NCI-H1092 (cell line): ENCODE measurements around the gene MACF1.
"Not testable (repeated sequence)": the region's sequence is repeated elsewhere in the genome, so short reads cannot be mapped to it uniquely, and the experiment has no call there.

Experiments
- DNase-seq: peaks from one replicate; lab custom pipeline; 2025; lab: John Stamatoyannopoulos, UW

Gene MACF1, protein sequence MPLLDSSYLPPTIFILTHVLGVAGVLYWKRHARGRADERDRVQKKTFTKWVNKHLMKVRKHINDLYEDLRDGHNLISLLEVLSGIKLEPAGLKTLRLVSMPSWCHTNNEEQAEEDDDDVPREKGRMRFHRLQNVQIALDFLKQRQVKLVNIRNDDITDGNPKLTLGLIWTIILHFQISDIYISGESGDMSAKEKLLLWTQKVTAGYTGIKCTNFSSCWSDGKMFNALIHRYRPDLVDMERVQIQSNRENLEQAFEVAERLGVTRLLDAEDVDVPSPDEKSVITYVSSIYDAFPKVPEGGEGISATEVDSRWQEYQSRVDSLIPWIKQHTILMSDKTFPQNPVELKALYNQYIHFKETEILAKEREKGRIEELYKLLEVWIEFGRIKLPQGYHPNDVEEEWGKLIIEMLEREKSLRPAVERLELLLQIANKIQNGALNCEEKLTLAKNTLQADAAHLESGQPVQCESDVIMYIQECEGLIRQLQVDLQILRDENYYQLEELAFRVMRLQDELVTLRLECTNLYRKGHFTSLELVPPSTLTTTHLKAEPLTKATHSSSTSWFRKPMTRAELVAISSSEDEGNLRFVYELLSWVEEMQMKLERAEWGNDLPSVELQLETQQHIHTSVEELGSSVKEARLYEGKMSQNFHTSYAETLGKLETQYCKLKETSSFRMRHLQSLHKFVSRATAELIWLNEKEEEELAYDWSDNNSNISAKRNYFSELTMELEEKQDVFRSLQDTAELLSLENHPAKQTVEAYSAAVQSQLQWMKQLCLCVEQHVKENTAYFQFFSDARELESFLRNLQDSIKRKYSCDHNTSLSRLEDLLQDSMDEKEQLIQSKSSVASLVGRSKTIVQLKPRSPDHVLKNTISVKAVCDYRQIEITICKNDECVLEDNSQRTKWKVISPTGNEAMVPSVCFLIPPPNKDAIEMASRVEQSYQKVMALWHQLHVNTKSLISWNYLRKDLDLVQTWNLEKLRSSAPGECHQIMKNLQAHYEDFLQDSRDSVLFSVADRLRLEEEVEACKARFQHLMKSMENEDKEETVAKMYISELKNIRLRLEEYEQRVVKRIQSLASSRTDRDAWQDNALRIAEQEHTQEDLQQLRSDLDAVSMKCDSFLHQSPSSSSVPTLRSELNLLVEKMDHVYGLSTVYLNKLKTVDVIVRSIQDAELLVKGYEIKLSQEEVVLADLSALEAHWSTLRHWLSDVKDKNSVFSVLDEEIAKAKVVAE (N-terminal part only)

DNA sequence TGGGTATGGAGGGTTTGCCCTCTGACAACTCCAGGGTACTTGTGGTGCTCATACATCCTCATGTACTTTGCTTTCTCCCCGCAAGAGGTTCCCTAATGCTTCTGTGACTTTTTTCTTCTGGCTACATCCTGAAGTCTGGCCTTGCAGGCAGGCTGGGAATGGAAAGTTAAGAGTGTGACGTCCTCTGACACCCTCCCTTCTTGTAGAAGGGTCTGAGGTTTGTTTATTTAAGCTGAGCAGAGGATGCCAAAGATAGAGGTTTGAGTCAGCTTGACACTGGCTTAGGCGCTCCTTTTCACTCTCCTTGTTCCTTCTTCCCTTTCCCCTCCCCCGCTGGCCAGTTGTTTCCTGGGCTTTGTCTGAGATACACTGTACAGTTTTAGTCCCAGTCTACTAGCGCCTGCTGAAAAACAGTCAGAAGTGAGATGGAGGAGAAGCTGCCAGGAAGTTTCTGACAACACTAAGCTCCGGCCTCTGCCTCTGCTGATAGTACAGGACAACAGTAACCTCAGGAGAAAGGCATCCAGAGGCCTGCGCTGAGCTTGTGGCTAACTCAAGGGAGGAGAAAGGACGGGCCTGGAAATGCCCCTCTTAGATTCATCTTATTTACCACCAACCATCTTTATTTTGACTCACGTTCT lies at the start of gene MACF1:
TSS of gene MACF1 (plus strand) at position 255 of the 641 bp plus-strand sequence. CDS start at position 583, 328 bp downstream.
- no peak for DNase-seq

DNA sequence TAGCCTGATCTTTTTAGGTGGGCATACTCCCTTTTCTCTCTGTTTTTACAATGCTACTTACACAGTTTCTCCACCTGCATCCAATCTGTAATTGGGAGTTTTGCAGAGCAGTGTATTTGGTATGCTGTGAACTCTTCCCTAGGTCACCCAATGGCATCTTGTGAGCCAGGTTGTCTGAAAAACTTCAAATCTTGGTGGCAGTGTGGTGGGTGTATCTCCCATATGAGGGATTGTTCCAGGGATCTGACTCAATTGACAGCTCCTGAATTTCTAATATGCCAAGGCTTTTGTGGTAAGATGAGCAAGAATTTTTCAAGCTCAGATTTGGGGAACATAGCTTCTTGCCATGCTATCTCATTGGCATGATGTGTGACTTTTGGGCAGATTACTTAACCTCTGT lies 47.2 kb upstream of the MACF1 start:
- no peak for DNase-seq

DNA sequence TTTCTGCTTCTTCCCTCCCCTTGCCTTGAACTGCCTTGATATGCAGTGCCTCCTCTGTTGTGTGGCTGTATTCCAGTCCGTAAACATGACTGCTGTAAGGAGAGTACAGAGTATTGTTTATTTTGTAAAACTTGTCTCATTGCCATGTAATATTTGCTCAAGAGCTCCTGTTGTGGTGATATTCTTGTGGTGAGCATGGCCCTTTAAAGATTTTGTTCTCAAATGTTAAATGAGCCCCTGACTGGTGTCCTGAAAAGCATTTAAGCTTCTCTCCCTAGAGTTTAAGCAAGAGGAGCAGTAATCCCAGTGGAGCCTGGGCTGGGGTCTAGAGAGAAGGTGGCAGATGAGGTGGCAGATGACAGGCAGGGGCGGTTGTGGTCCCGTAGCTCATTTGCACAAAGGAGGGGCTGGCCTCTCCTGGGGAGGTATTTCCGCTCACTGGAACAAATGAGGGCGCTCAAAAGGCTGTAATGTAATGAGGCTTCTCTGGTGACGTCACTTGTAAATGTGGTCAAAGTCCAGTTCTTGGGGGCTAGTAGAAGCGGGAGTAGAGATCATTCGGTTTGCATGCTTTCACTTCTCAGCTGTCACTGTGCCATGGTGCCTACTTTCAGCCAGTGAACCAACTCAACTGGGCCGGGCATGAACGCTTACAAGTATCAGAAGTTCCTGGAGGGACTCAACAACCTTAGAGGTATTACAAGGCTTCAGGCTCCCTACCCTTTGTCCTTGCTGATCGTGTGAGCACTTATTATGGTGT lies 46.0 kb upstream of the MACF1 start:
- DNase-seq = peak; percentile 36

DNA sequence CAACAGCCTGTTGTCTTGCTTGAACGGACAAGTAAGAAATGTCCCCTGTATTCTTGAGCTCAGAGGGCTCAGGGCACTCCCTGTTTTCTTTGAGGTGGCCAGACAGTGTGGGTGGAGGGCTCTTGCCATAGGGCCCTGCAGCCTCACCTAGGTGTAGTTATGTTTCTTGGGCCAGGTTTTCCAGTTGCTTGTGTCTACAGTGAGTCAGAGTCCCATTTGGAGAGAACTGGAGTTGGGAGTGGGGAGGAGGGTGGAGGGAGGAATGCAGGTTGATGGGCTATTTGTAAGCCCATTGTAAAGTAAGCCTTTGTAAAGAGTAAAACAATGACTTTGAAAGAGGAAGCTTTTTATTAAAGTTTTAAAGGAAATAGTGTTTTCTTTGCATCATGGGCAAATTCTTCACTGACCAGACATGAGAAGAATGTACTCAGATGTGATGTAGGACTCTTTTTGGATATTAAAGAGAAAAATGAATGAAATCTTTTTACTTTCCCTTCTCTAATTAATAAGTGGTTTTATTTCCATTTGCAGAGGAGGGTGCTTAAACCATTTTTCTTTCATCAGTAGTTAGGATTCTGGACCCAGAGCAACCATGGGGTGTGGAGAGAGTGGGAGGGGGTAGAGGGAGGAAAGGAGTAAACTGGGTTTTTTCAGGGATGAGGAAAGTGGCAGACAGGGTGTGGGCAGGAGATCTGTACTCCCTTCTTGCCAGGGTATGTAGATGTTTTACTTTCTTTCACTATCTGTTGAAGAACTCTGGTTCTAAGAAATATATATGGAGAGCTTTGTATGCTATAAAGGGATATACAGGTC lies 45.1 kb upstream of the MACF1 start:
- DNase-seq = no peak

DNA sequence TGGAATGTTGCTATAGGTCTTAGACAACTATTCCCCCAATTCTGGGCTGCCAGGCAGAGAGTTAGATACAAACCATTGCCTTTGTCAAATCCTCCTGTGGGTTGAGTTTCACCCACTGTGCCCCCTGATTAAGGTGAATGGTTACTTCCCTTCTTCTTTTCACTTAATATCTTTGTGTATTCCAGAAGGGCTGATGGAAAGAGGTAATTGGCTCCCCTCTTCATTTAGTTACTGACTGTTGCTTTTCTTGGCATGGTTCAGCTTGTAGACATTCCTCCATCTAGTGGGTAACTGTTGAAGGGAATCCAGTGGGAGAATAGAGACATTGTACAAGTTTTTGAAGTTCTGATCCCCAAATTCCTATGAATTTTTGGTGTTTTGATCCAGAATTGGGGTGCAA lies 43.8 kb upstream of the MACF1 start:
- DNase-seq = no peak

DNA sequence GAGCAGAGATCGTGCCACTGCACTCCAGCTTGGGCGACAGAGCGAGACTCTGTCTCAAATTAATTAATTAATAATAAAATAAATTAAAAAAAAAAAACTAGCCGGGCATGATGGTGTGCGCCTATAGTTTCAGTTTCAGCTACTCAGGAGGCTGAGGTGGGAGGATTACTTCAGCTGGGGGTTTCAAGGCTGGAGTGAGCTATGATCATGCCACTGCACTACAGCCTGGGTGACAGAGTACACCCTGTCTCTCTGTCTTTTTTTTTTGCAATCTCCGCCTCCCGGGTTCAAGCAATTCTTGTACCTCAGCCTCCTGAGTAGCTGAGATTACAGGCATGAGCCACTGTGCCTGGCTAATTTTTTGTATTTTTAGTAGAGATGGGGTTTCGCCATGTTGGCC lies 42.7 kb upstream of the MACF1 start:
- DNase-seq = not testable (repeated sequence)

DNA sequence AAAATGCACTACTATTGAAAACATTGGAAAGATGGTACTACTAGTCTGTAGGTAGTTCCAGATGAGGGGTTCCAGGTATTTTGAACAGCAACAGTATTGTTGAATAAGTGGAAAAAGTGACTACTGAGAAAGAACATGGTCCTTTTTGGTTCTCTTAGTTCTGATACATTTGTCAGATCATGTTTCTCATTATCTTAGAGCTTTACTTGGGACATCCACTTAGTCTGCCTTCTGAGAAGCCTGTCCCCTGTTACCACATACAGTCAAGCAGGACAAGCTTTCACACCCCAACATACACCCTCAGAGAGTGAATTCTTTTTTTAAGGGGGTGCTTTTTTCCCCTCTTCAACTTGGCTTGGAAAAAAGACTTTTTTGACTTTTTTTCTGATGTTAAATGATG lies 41.0 kb upstream of the MACF1 start:
- DNase-seq = no peak

DNA sequence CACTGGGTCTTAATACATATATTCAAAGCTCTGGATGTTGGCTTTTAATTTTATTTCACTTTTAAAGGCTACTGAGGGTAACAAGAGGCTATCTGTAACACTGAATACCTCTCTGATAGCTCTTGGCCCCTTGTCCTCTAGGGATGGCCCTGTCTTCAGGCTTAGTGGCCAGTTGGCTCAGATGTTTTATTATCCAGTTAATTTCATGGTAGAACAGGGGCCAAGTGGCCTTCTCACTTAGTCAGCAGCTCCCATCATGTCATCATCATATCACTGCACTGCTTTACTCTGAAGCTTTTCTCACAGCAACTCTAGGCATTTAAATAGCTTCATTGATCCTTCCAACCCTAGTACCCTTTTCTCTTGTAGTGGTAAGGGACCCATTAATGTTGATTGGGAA lies 40.2 kb upstream of the MACF1 start:
- DNase-seq = no peak

DNA sequence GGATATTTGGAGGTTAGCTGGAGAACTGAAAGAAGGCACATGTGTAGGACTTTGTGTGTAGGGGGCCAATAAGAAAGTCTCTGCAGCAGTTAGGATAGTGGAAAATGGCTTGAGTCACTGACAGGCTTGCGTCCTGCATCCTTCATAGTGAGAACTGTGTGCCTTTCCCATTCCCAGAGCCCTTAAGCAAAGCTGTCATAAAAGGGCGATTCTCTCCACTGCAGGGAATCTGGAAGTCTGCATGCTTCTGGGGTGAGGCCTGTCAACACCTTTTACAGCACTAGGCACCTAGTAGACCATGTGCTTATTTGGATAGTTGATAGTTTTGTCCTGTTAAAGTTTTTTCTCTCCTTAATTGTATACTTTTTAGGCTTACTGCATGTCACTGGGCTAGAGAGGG lies 39.4 kb upstream of the MACF1 start:
- no peak for DNase-seq

DNA sequence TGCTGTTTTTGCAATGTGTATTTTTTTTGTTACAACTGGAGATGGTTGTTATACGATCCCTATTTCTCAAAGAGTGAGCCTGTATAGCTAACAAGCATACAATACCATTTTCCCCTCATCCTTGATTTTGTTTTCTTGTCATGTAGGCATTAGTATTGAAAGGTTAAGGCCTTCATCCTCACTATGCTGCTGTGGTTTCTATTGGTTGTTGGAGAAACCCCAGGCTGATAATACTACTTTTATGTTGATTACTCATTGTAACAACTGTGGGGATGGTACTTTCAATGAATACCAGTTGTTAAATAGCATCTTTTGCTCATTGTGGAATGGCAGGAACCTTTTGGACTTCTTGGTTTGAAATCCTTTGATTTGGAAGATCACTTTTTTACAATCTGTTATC lies 39.0 kb upstream of the MACF1 start:
- no peak for DNase-seq

DNA sequence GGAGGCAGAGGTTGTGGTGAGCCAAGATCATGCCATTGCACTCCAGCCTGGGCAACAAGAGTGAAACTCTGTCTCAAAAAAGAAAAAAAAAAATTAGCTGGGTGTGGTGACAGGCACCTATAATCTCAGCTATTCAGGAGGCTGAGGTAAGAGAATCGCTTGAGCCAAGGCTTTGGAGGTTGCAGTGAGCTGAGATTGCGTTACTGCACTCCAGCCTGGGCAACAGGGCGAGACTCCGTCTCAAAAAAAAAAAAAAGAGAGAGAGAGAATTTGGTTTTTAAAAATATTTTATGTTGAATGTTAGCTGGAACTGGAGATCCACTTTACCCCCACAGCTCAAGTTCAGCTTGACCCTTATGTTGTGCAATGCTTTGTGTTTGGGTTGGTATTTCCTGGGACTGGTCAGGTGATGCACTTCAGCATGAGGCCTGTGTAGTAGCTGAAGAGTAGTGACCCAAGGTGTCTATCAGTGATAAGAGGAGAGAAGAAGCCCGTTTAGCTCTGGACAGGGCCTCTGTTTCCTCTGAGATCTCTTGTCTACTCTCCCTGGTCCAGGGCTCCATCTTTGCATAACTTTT lies 36.8 kb upstream of the MACF1 start:
- no peak for DNase-seq

DNA sequence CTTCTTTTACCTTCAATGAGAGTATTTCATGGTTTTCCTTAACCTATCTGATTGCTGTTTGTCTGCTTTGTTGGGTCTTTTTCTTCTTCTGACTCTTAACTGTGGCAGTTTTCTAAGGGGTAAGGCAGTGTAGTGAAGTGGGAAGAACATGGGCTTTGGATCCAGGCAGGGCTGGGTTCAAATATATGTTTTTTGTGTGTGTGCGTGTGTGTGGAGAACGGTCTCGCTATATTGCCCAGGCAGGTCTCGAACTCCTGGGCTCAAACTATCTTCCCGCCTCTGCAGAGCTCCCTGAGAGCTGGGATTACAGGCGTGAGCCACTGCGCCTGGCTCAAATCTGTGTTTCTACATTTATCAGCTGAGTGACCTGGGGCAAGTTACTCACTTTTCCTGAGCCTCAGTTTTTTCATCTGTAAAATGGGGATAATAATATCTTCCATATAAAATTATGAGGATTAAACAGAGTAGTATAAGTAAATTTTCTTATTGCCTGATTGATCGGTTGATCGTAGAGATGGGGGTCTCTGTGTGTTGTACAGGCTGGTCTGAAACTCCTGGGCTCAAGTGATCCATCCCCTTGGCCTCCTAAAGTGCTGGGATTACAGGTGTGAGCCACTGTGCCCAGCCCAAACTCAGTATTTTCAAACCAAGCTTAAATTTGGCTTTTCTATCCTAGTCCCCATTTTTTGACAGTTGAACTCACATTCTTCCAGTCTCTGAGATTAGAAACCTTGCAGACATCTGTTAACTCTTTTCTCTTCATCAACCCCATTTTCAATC lies 36.0 kb upstream of the MACF1 start:
- no peak for DNase-seq

DNA sequence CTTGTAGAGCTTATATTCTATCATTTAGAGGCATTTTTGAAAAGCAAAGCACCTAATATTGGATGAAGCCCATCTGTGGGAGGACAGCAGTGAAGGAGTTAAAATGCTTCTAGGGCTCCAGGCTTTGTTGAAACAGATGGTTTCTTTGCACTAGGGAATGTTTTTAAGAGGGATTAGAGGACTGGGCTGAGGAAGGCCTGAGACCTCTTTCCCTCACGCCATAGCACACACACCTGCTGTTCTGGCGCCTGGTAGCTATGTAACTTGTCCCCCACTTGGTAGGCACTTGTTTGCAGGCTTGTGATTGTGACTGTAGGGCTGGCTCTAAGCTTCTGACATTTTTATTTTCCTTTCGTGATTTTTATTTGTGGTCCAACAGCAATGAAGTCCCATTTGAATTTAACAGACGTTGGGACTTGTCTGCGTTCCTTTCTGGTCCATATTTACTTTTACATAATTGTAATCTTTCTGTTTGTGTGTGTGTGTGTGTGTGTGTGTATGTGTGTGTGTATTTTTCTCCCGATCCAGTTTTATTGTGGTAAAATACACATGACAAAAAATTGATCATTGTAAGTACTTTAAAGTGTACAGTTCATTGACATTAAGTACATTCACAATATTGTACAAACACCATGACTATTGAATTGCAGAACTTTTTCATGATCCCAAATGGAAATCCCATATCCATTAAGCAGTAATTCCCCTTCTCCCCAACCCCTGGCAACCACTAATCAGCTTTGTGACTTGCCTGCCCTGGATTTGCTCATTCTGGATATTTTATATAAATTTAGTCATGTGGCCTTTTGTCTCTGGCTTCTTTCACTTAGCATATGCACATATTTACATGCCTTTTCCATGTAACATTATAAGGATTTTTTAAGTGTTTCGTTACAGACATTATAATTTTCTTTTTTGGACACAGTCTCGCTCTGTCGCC lies 33.5 kb upstream of the MACF1 start:
- DNase-seq = peak; percentile 92

DNA sequence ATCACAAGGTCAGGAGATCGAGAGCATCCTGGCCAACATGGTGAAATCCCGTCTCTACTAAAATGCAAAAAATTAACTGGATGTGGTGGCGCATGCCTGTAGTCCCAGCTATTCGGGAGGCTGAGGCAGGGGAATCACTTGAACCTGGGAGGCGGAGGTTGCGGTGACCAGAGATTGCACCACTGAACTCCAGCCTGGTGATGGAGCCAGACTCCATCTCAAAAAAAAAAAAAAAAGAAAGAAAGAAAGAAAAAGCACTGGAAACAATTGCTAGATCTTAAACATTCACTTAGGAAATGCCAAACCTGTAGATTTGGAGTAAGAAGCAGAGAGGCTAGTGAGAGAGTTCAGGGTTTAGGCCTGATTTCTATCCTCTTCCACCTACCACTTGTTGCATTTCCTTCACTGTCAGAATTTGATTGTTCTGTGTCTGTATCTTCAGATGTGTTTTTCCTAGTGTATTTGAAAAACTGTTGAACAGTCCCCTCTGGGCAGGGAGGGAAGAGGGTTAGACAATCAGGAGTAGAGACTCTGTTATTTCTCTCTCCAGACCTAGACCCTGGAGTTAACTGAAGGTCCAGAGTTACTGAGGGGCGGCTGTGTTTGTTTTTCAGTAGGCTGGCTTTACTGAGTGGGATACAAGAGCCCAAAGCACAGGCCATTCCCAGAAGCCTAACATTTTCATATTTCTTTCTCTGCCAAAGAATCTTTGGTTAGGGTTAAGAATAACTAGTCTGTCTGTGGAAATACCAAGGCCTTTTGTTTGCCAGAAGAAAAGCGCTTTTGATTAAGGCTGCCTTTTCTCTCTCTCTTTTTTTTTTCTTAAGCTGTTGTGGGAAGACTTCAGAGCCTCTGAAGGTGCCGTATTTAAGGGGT lies 31.1 kb upstream of the MACF1 start:
- DNase-seq = no peak

DNA sequence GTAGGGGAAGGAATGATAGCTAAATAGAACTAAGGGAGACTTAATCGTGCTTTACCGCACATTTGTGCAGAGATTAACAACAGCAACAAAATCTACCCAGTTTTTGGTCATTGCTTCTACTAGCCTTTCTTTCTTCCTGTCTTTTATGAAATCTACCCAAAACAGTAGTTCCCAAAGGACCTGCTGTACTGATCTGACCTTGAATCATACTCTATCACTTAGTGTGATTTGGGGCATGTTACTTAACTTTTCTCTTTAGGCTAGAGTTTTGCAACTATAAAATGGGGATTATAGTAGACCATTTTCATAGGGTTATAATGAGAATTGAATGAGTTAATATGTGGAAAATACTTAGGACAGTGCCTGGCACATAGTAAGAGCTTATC lies 30.5 kb upstream of the MACF1 start:
- no peak for DNase-seq

DNA sequence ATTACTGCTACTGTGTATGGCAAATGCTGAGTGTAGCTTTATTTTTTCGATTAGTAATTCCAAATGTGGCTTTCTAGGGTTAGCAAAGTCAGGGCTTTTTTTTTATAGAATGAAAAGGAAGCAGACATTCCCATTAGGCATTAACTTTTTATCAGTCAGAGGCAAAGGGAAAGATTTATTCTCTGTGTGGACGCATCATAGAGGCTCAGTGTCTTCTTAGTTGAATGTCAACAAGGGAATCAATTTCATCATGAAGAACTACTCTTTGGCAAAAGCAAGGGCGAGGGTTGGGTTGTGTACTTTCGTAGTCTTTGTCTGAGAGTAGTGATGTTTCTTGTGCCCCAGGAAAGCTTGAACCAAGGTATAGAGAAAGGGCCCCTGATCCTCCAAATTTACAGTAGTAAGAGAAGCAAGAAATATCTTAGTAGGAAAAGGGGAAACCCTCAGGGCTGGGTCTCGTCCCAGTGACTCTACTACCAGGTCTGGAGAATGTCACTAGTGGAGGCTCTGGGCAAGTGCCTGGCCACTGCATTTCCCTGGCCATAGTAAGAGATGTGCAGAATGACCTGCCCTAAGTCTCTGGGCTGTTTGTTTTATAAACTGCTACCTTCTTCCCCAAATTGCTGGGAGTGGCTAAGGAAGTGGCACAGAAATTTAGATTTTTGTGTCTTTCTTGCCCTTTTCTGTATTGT lies 30.0 kb upstream of the MACF1 start:
- no peak for DNase-seq
